Measurements from ENCODE around the gene EHBP1L1. TPM values are rescaled to one million over a fixed set of nuclear protein-coding genes. Genes with fewer than 3 reads are reported as not detected.

The EHBP1L1 gene
- total and polyA plus RNA-seq, 2 of the 8 experiments (the other 6 are each of a cell fraction or from before 2014, with no cell fraction given): 4.3 to 6.6 TPM

DNA sequence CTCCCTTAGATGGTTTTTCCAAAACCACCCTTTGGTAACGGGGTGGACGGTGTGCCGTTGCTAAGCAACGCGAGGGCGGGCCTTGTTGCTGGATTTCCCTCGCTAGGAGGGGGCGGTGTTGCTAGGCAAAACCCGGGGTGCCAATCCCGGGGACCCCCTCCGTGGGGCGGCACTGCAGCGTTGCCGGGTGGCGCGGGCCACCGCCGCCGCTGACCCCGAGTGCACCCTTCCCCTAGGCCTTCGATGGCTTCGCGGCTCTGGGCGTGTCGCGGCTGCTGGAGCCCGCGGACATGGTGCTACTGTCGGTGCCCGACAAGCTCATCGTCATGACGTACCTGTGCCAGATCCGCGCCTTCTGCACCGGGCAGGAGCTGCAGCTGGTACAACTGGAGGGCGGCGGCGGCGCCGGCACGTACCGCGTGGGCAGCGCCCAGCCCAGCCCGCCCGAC is 8.9 kb downstream of the EHBP1L1 start (continued):
- peak; percentile 24; the same call in 1 of the 2 replicates for TF ChIP-seq CREB1 (IDR thresholded peaks at IDR 0.05)
- TF ChIP-seq EZH2 (IDR thresholded peaks at IDR 0.05; ENCODE audit: low read depth, low read length, severe bottlenecking): peak; percentile 53
